GM13977 (cell line): ENCODE results near the gene ZNF366.

Experiments
- DNase-seq: peaks from one replicate; pipeline ENCODE4 v3.0.0; 2012; ENCODE audit warnings: low spot score
- in situ Hi-C: fragments of 300-500 bp; cut with MboI; formaldehyde crosslinking; loops from one replicate; pipeline ENCODE4 v1.12.0; 2022; ENCODE audit warnings: low sequenced_read_pairs, low pct_unique_long_range_greater_than_20kb, mixed read lengths, inconsistent platforms; ENCODE audit not compliant: unreplicated experiment
- TF ChIP-seq, protein P1 (sequence below): IDR thresholded peaks from 2 replicates; pipeline ENCODE4 v1.5.1; 2012; ENCODE audit warnings: mild to moderate bottlenecking, control low read depth; ENCODE audit not compliant: insufficient read depth; ENCODE audit errors: extremely low read depth, missing control alignments

Gene ZNF366

DNA sequence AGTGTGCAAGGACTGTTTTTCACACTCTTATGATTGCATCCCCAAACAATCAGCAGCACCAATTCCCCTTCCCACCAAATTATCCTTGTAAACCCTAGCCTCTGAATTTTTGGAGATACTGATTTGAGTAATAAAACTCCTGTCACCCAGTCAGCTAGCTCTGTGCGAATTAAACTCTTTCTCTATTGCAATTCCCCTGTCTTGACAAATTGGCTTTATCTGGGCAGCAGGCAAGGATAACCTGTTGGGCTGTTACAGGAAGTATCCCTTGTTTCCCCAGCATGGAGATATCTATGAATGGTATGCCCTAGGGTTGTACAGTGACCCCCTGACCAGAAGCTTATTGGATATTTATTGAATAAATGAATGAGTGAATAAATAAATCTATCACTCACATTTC, 106.3 kb downstream of the ZNF366 start:
- in situ Hi-C loops, result no loop called here
- no peak for DNase-seq

DNA sequence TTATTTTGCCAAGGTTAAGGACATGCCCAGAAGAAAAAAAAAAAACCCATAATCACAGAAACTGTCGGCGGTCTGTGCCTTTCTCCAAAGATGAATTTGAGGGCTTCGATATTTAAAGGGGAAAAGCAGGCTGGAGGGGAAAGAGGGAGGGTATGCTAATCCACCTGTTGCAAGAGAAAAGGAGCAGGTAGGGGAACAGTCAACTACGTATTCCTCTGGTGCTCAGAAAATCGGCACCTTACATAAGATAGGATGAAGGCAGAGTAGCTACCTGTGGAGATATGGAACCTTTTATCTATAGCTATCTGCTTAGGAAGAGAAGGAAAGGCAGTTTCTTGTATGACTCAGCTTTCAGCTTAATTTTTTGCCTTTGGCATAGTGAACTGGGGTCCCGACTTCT, 109.4 kb downstream of the ZNF366 start:
- in situ Hi-C loops, result loop anchor here (10.0 kb wide), 1 partner anchor 127 kb away; no protein-coding TSS in a partner anchor
- DNase-seq, result no peak
- TF ChIP-seq, protein P1, sequence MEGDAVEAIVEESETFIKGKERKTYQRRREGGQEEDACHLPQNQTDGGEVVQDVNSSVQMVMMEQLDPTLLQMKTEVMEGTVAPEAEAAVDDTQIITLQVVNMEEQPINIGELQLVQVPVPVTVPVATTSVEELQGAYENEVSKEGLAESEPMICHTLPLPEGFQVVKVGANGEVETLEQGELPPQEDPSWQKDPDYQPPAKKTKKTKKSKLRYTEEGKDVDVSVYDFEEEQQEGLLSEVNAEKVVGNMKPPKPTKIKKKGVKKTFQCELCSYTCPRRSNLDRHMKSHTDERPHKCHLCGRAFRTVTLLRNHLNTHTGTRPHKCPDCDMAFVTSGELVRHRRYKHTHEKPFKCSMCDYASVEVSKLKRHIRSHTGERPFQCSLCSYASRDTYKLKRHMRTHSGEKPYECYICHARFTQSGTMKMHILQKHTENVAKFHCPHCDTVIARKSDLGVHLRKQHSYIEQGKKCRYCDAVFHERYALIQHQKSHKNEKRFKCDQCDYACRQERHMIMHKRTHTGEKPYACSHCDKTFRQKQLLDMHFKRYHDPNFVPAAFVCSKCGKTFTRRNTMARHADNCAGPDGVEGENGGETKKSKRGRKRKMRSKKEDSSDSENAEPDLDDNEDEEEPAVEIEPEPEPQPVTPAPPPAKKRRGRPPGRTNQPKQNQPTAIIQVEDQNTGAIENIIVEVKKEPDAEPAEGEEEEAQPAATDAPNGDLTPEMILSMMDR, result no peak

More for the DNA sequence above, 106.3 kb downstream of the ZNF366 start:
- TF ChIP-seq, protein P1, result no peak

DNA sequence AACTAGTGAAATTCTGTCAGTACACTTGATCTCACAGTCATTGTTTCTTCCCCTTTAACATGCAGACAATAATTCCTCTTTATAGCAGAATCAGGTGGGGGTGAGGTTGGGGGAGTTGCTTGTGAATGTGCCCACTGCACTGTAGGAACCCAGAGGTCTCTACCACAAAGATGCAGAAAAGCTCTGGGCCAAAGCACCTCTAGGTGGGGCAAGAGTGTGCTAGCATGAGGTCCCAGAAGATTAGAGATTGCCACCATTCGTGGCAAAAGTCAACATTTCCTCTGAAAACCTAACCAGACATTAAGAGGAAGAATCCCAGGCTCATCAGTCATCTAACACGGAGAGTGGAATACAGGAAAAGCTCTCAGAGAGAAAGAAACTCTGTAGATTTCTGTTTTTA, 112.5 kb downstream of the ZNF366 start:
- TF ChIP-seq, protein P1, result peak; percentile 75
- in situ Hi-C loops, result loop anchor here (10.0 kb wide), 1 partner anchor 130 kb away; no protein-coding TSS in a partner anchor
- DNase-seq, result peak; percentile 49

DNA sequence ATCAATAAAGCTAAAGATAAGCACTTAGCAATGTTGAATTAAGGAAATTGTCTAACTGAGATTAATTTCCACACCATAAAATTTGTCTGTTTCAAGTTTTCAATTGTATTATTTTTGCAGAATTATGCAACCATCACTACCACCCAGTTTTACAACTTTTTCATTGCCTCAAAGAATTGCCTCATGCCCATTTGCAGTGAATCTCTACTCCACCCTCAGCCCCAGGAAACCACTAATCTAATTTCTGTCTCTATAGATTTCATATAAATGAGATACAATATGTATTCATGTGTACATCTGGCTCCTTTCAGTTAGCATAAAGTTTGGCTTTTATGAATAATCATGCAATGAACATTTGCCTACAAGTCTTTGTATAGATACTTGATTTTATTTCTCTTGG, 114.2 kb downstream of the ZNF366 start:
- TF ChIP-seq, protein P1, result no peak
- no peak for DNase-seq
- in situ Hi-C loops, result loop anchor here (10.0 kb wide), 1 partner anchor 132 kb away; no protein-coding TSS in a partner anchor
